GM15510 (cell line): ENCODE data around the gene CTSE.

ENCODE experiments used
- POLR2A ChIP-seq: IDR thresholded peaks from 3 replicates; pipeline ENCODE4 v1.6.1; 2011; ENCODE audit warnings: borderline replicate concordance; ENCODE audit not compliant: insufficient read length; ENCODE audit errors: extremely low read depth

CTSE gene

GRCh38 chr1:206002871-206003801 lies 20.6 kb downstream of the CTSE start, which contains the start of gene RAB7B:
TSS of gene RAB7B (minus strand) at chr1:206003395. CDS start at chr1:205994135, 9,260 bp downstream.
- TF ChIP-seq POLR2A, result no peak

GRCh38 chr1:206002160-206002559 lies 21.5 kb downstream of the CTSE start:
- no peak for TF ChIP-seq POLR2A

GRCh38 chr1:206001476-206001888 lies 22.2 kb downstream of the CTSE start:
- no peak for TF ChIP-seq POLR2A

- no peak for TF ChIP-seq POLR2A
Measured at GRCh38 chr1:206000641-206001339, 22.9 kb downstream of the CTSE start.

GRCh38 chr1:205998457-205999241 lies 25.0 kb downstream of the CTSE start:
- TF ChIP-seq POLR2A, result no peak

DNA sequence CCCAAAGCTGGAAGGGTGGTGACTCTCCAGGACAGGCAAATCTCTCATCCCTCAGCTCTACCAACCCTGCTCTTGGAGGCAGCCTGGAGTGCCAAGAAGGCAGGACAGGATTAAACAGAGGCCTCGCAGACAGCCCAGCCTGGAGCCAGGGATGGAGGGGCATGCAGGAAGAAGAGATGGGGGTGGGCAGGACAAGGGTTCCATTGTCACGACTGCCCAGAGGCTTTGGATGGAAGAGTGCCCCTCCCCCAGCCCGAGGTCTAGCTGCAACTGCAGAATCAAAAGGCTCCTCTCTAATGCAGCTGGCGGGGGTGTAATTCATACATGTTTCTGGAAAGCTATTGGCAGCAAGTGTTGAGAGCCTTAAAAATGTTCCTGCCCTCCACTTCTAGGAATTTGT lies 29.3 kb downstream of the CTSE start:
- no peak for TF ChIP-seq POLR2A

- no peak for TF ChIP-seq POLR2A
Measured at GRCh38 chr1:205993068-205993467, 30.6 kb downstream of the CTSE start.

GRCh38 chr1:205992218-205992882 lies 31.3 kb downstream of the CTSE start:
- TF ChIP-seq POLR2A, result no peak

DNA sequence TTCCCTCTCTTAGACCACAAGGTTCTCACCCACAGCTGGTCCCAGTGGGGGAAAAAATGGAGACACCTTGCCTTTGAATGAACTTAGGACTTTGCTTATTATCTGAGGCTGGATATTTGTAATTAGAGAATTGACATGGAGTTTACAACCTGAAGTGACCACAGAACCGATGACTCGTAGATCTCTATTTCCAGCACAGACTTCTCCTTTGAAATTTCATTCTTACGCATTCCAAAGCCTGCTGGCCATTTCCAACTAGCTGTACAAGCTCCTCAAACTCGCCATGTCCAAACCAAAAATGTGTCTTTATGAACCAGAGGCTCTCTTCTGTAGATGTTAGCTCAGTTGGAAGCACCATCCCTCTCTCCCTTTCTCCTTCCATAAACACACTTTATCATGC lies 32.5 kb downstream of the CTSE start:
- TF ChIP-seq POLR2A, result no peak

DNA sequence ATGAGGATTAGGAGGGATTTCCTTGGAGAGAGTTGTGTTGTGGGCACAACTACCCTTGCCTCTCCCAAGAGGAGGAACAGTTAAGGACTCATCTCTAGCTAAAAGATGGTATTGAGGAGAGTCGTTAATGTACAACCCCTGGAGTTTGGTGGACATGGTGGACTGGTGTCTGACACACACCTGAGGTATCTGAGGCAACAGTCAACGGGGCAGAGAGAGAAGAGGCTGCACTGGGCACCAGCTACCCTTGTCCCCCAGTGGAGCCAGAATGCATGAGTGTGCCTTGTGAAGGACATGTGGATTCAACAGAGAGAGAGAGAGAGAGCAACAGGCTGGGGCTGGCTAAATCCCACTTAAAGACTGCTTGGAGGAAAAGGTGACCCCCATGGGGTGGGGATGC lies 33.5 kb downstream of the CTSE start:
- no peak for TF ChIP-seq POLR2A

DNA sequence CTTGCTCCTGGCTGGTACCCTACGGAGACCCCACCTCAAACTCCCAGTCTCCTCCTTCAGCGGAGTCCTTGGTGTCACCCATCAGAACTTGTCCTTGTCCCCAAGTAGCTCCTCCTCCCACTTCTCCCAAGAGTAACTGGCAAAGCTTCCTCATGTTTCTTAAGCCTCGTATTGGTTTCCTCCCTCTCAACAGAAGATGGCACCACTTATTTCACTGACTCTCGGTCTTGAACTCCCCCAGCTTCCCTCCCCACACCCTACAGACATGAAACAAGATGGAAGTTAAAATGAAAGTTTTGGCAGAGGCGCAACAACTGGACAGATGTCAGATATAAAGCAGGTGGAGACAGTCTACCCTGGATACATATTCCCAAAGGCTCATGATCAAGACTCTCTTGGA lies 33.9 kb downstream of the CTSE start:
- TF ChIP-seq POLR2A, result no peak

DNA sequence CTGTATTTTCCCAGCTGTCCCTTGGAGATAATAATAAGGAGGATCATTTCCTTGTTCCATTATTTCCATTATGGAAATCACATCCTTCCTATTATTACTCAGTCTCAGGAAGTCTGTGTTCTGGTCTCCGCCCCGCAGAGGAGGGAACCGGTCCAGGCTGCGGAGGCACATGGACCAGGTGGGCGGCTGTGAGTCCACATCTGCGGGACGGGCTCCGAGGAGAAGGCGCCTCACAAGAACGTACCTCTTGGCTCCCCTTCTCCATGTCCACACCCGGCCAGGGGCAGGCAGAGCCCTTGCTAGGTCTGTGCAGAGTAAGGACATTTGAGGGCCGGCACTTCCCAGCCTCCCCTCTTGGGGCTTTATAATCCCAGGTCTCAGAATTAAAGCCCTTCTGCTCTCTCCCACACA lies 35.1 kb downstream of the CTSE start:
- TF ChIP-seq POLR2A, result no peak

DNA sequence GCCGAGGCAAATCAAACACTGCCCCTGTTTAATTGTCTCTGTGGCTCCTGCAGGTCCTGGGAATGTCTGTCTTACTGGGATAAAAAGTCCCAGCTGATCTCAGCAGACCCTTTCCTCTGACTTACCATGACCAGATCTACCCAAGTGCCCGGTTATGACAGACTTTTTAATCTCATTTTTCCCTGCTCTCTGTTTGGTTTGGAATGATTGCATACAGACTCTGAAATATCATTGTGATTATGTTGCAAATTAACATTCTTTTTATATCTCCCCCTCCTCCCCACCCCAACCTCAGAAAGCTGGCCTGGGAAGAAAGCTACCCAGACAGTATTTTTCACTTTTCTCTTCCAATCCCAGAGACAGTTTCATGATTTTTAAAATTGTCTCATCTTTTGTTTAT lies 36.8 kb downstream of the CTSE start:
- TF ChIP-seq POLR2A, result no peak

- no peak for TF ChIP-seq POLR2A
Measured at GRCh38 chr1:205986292-205986691, 37.4 kb downstream of the CTSE start.
